Measurements from ENCODE around the gene UTP14A.

The UTP14A gene

GRCh38 chrX:129953334-129953648, 47.3 kb downstream of the UTP14A start:
- no peak for DNase-seq

- DNase-seq, result no peak
These were observed 47.9 kb downstream of the UTP14A start for GRCh38 chrX:129953881-129954280.

- no peak for DNase-seq
These were observed 48.8 kb downstream of the UTP14A start for GRCh38 chrX:129954804-129955203.

- DNase-seq, result no peak
These were observed 49.7 kb downstream of the UTP14A start for GRCh38 chrX:129955682-129956081.

- DNase-seq, result no peak
These were observed 50.2 kb downstream of the UTP14A start for GRCh38 chrX:129956145-129956544.

- DNase-seq, result no peak
These were observed 50.8 kb downstream of the UTP14A start for GRCh38 chrX:129956765-129957164.

- no peak for DNase-seq
These were observed 51.5 kb downstream of the UTP14A start for GRCh38 chrX:129957241-129958082.

- no peak for DNase-seq
These were observed 52.1 kb downstream of the UTP14A start for GRCh38 chrX:129958083-129958465.

- no peak for DNase-seq
These were observed 53.0 kb downstream of the UTP14A start for GRCh38 chrX:129958814-129959492.

- DNase-seq, result no peak
These were observed 53.5 kb downstream of the UTP14A start for GRCh38 chrX:129959493-129959832.

GRCh38 chrX:129961180-129962083, 55.5 kb downstream of the UTP14A start:
- no peak for DNase-seq

- DNase-seq, result no peak
These were observed 57.8 kb downstream of the UTP14A start for GRCh38 chrX:129963729-129964128.

- no peak for DNase-seq
These were observed 59.2 kb downstream of the UTP14A start for GRCh38 chrX:129965166-129965565.

GRCh38 chrX:129968968-129969367, 63.0 kb downstream of the UTP14A start:
- no peak for DNase-seq

- DNase-seq, result no peak
These were observed 70.5 kb downstream of the UTP14A start for GRCh38 chrX:129976441-129976840.

Data from midbrain (tissue), 1 donor.